ENCODE results near the gene RAB11FIP3. TPM values are rescaled to one million over a fixed set of nuclear protein-coding genes. Genes with fewer than 3 reads are reported as not detected.
"Not testable (repeated sequence)": the region's sequence is repeated elsewhere in the genome, so short reads cannot be mapped to it uniquely, and the experiment has no call there.

The RAB11FIP3 gene
- total RNA-seq, 4 donors from 2014 or later: 27.0 to 50.1 (median 34.8) TPM

GRCh38 chr16:460787-461186, 35.3 kb downstream of the RAB11FIP3 start:
- intact Hi-C loops (cut with DNase I; ENCODE audit: low total_unique reads): no loop called here
- no peak for ATAC-seq
- H3K4me3 ChIP-seq: no peak overlapping the region
- no peak overlapping the region for H3K27ac ChIP-seq
- H3K27me3 ChIP-seq: no peaks in the 10 kb centered on the region
- in situ Hi-C loops (cut with MboI; ENCODE audit: low sequenced_read_pairs in 4 of 4): no loop called here
- peaks cover 17 to 28% of the 10 kb centered on the region in 2 donors for H3K4me1 ChIP-seq
- no peak for DNase-seq
- TF ChIP-seq, protein P1, sequence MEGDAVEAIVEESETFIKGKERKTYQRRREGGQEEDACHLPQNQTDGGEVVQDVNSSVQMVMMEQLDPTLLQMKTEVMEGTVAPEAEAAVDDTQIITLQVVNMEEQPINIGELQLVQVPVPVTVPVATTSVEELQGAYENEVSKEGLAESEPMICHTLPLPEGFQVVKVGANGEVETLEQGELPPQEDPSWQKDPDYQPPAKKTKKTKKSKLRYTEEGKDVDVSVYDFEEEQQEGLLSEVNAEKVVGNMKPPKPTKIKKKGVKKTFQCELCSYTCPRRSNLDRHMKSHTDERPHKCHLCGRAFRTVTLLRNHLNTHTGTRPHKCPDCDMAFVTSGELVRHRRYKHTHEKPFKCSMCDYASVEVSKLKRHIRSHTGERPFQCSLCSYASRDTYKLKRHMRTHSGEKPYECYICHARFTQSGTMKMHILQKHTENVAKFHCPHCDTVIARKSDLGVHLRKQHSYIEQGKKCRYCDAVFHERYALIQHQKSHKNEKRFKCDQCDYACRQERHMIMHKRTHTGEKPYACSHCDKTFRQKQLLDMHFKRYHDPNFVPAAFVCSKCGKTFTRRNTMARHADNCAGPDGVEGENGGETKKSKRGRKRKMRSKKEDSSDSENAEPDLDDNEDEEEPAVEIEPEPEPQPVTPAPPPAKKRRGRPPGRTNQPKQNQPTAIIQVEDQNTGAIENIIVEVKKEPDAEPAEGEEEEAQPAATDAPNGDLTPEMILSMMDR (IDR thresholded peaks at IDR 0.05 in 4 of 5, conservative IDR thresholded peaks at IDR 0.05 in 1 of 5): no peak
- no peak for TF ChIP-seq POLR2A (IDR thresholded peaks at IDR 0.05)
- H3K9me3 ChIP-seq: no peaks in the 10 kb centered on the region
- peaks cover 0 to 19% of the 10 kb centered on the region in 2 donors for H3K36me3 ChIP-seq

- Histone ChIP-seq H3K4me1 (peaks cover 6 to 13% of the 10 kb centered on the region in 2 donors), H3K4me3 (no peak overlapping the region), H3K36me3 (peaks cover 0 to 19% of the 10 kb centered on the region in 2 donors), H3K9me3 (no peaks in the 10 kb centered on the region), H3K27me3 (no peaks in the 10 kb centered on the region), H3K27ac (no peak overlapping the region)
- ATAC-seq (no peak), DNase-seq (no peak)
- in situ Hi-C loops (cut with MboI; ENCODE audit: low sequenced_read_pairs in 4 of 4): no loop called here
- intact Hi-C loops (cut with DNase I; ENCODE audit: low total_unique reads): no loop called here
- TF ChIP-seq POLR2A (IDR thresholded peaks at IDR 0.05): no peak
- TF ChIP-seq, protein P1 (IDR thresholded peaks at IDR 0.05 in 4 of 5, conservative IDR thresholded peaks at IDR 0.05 in 1 of 5): no peak
These were observed 37.6 kb downstream of the RAB11FIP3 start for GRCh38 chr16:463071-463470.

- ATAC-seq (no peak), DNase-seq (no peak)
- Histone ChIP-seq H3K9me3 (no peaks in the 10 kb centered on the region), H3K36me3 (peaks cover 0 to 14% of the 10 kb centered on the region in 2 donors), H3K27me3 (no peaks in the 10 kb centered on the region), H3K27ac (no peak overlapping the region), H3K4me3 (no peak overlapping the region), H3K4me1 (peaks cover 18 to 24% of the 10 kb centered on the region in 2 donors)
- in situ Hi-C loops (cut with MboI; ENCODE audit: low sequenced_read_pairs in 4 of 4) (no loop called here), intact Hi-C loops (cut with DNase I; ENCODE audit: low total_unique reads) (no loop called here)
- no peak for TF ChIP-seq POLR2A (IDR thresholded peaks at IDR 0.05)
These were observed 41.2 kb downstream of the RAB11FIP3 start for GRCh38 chr16:466651-467050.

DNA sequence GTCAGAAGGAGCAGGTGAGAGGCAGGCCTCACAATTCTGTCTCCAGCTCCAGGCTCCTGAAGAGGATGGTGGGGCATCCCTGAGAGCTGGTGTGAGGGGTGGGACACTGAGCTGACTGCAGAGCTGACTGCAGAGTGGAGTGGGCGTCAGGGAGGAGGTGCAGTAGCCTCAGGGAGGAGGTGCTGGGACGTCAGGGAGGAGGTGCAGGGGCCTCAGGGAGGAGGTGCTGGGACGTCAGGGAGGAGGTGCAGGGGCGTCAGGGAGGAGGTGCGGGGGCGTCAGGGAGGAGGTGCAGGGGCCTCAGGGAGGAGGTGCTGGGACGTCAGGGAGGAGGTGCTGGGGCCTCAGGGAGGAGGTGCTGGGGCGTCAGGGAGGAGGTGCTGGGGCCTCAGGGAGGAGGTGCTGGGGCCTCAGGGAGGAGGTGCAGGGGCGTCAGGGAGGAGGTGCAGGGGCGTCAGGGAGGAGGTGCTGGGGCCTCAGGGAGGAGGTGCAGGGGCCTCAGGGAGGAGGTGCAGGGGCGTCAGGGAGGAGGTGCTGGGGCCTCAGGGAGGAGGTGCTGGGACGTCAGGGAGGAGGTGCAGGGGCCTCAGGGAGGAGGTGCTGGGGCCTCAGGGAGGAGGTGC, 41.9 kb downstream of the RAB11FIP3 start:
- in situ Hi-C loops (cut with MboI; ENCODE audit: low sequenced_read_pairs in 4 of 4); H3K9me3 ChIP-seq; ATAC-seq; intact Hi-C loops (cut with DNase I; ENCODE audit: low total_unique reads); H3K4me3 ChIP-seq; H3K27ac ChIP-seq; H3K27me3 ChIP-seq; DNase-seq: not testable (repeated sequence)
- Histone ChIP-seq H3K4me1 (peaks cover 18 to 24% of the 10 kb centered on the region in 2 donors), H3K36me3 (peaks cover 0 to 13% of the 10 kb centered on the region in 2 donors)

DNA sequence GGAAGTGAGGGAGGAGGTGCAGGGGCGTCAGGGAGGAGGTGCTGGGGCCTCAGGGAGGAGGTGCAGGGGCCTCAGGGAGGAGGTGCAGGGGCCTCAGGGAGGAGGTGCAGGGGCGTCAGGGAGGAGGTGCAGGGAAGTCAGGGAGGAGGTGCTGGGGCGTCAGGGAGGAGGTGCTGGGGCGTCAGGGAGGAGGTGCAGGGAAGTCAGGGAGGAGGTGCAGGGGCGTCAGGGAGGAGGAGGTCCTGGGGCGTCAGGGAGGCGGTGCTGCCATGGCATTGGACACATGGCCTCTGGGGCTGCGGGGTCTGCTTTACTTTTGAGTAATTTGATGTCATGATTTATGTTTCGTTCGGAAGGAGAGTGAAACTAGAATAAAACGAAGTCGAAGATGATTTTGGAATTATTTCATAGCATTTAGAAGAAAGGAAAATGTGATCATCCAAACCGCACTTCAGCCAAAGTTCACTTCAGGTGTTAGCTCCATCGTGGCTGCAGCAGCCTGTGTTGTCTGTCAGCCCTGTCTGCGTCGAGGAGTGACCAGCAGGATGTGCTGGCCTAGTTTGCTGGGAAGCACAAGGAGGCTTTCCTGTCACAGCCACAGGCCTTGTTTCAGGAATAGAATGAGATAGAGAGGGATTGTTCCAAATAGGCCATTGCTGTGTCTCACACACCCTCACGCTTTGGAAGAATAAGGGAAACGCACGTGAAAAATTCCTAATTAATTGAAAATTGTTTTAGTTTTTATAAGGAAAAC, 42.8 kb downstream of the RAB11FIP3 start:
- Histone ChIP-seq H3K9me3 (no peaks in the 10 kb centered on the region), H3K36me3 (peaks cover 0 to 14% of the 10 kb centered on the region in 2 donors), H3K4me3 (no peak overlapping the region), H3K4me1 (peaks cover 18 to 24% of the 10 kb centered on the region in 2 donors), H3K27ac (no peak overlapping the region), H3K27me3 (no peaks in the 10 kb centered on the region)
- peak in 1 of 2 donors; percentile 54 for ATAC-seq
- in situ Hi-C loops (cut with MboI; ENCODE audit: low sequenced_read_pairs in 4 of 4): no loop called here
- TF ChIP-seq, protein P1 (IDR thresholded peaks at IDR 0.05 in 4 of 5, conservative IDR thresholded peaks at IDR 0.05 in 1 of 5): no peak
- TF ChIP-seq POLR2A (IDR thresholded peaks at IDR 0.05): no peak
- intact Hi-C loops (cut with DNase I; ENCODE audit: low total_unique reads): no loop called here
- DNase-seq: no peak

- H3K27ac ChIP-seq; H3K27me3 ChIP-seq; DNase-seq; in situ Hi-C loops (cut with MboI; ENCODE audit: low sequenced_read_pairs in 4 of 4); ATAC-seq; H3K36me3 ChIP-seq; H3K9me3 ChIP-seq; intact Hi-C loops (cut with DNase I; ENCODE audit: low total_unique reads); H3K4me3 ChIP-seq: not testable (repeated sequence)
- H3K4me1 ChIP-seq: peaks cover 15 to 18% of the 10 kb centered on the region in 2 donors
These were observed 44.0 kb downstream of the RAB11FIP3 start for GRCh38 chr16:469459-469858.

Data from gastrocnemius medialis (tissue), 4 donors.